K562 (cell line): Measurements from ENCODE around the gene SELENOI. TPM values are rescaled to one million over a fixed set of nuclear protein-coding genes. Genes with fewer than 3 reads are reported as not detected.

Source experiments
- FOXJ3 ChIP-seq: sonication (generic); formaldehyde crosslinking; IDR thresholded peaks from 2 replicates; pipeline ENCODE4 v1.4.0; 2020; ENCODE audit warnings: mild to moderate bottlenecking, missing genetic modification reagents
- GTF3C2 ChIP-seq: IDR thresholded peaks from 3 replicates; pipeline ENCODE4 v1.6.1; 2011; ENCODE audit warnings: borderline replicate concordance, mild to moderate bottlenecking, moderate library complexity; ENCODE audit not compliant: insufficient read length; ENCODE audit errors: extremely low read depth
- KAT2B ChIP-seq: IDR thresholded peaks from one replicate; pipeline ENCODE4 v1.6.1; 2012; ENCODE audit warnings: low read depth, mild to moderate bottlenecking, control low read depth, inconsistent platforms, low read length, moderate library complexity
- KHSRP ChIP-seq: fragments of 450-650 bp; IDR thresholded peaks from 2 replicates; pipeline ENCODE4 v1.6.1; 2017
- PTTG1 ChIP-seq: fragments of 450-650 bp; IDR thresholded peaks from 2 replicates; pipeline ENCODE4 v1.6.1; 2016; ENCODE audit warnings: low read depth, mild to moderate bottlenecking, missing genetic modification characterization, missing compliant biosample characterization
- RNF2 ChIP-seq: sonication (generic); IDR thresholded peaks from 2 replicates; pipeline ENCODE4 v1.6.1; 2016
- TAF7 ChIP-seq: fragments of 450-650 bp; IDR thresholded peaks from 2 replicates; pipeline ENCODE4 v1.6.1; 2016; ENCODE audit warnings: missing genetic modification characterization, missing compliant biosample characterization
- TFAP4 ChIP-seq: sonication (generic); formaldehyde crosslinking; IDR thresholded peaks from 2 replicates; pipeline ENCODE4 v1.8.0; 2022; ENCODE audit warnings: missing genetic modification reagents, mild to moderate bottlenecking, moderate library complexity, borderline replicate concordance
- YBX1 ChIP-seq: fragments of 450-650 bp; IDR thresholded peaks from 2 replicates; pipeline ENCODE4 v1.7.1; 2016; ENCODE audit warnings: mild to moderate bottlenecking
- ZBTB5 ChIP-seq: fragments of 450-650 bp; IDR thresholded peaks from 2 replicates; pipeline ENCODE4 v1.6.1; 2017; ENCODE audit warnings: antibody characterized with exemption
- ZFP91 ChIP-seq: sonication (generic); formaldehyde crosslinking; IDR thresholded peaks from 2 replicates; pipeline ENCODE4 v1.8.0; 2022; ENCODE audit warnings: mild to moderate bottlenecking, missing genetic modification reagents
- ZNF354B ChIP-seq: fragments of 250-450 bp; sonication (Bioruptor Pico); IDR thresholded peaks from 2 replicates; pipeline ENCODE4 v1.4.0; 2020
- ZNF384 ChIP-seq: IDR thresholded peaks from 2 replicates; pipeline ENCODE4 v1.6.1; 2012; ENCODE audit warnings: low read depth, low read length, improper control_type of control experiment
- ZNF395 ChIP-seq: fragments of 200-800 bp; sonication (Bioruptor generic); IDR thresholded peaks from 2 replicates; pipeline ENCODE4 v1.6.1; 2017; ENCODE audit warnings: missing genetic modification characterization, missing compliant biosample characterization
- ZNF583 ChIP-seq: fragments of 250-450 bp; sonication (Bioruptor Pico); IDR thresholded peaks from 2 replicates; pipeline ENCODE4 v1.4.0; 2020
- ZNF655 ChIP-seq: fragments of 250-450 bp; sonication (Bioruptor Pico); IDR thresholded peaks from 2 replicates; pipeline ENCODE4 v1.5.0; 2021
- ZNF77 ChIP-seq: fragments of 250-450 bp; sonication (Bioruptor Pico); IDR thresholded peaks from 2 replicates; pipeline ENCODE4 v1.5.0; 2020
- polyA plus RNA-seq, 8 experiments: library from polyadenylated mRNA; depleted of rRNA in 4 of 8; stranded (reverse) in 5 of 8; unstranded in 3 of 8; fragments of >200 nt; fragmentation: Nextera tagmentation in 2 of 8; fragmentation: Illumina TruSeq in 1 of 8; extraction: Ambion mirVana in 2 of 8; extraction: Trizol in 1 of 8; gene quantifications; 2 replicates each; pipeline versions ENCODE4 v1.2.1 to v1.2.3, GENCODE V29; 2011 to 2014; ENCODE audit warnings: inconsistent platforms in 1 of 8, missing spikeins in 1 of 8
- total RNA-seq, 7 experiments: library from RNA; depleted of rRNA in 6 of 7; stranded (reverse); fragments of >200 nt in 6 of 7; fragmentation: Illumina TruSeq in 2 of 7; extraction: Trizol in 2 of 7; gene quantifications; 2 replicates each; pipeline versions ENCODE4 v1.2.1 to v1.2.3, GENCODE V29; 2011 to 2021; ENCODE audit warnings: low replicate concordance in 1 of 7

The SELENOI gene
- total and polyA plus RNA-seq, 9 of the 15 experiments (the other 6 are each of a cell fraction or from before 2014, with no cell fraction given), result 9.6 to 46.9 (median 24.4) TPM

GRCh38 chr2:26355038-26355995, 9.4 kb downstream of the SELENOI start (continued):
- TF ChIP-seq FOXJ3 (CRISPR knock-in tag) (no peak), RNF2 (peak; percentile 48; the same call in 1 of the 2 replicates), GTF3C2 (no peak), ZNF77 (CRISPR knock-in tag) (no peak), TFAP4 (CRISPR knock-in tag) (peak; percentile 45; the same call in 1 of the 2 replicates), YBX1 (no peak), KHSRP (no peak), ZNF395 (no peak), ZNF655 (no peak), ZNF384 (peak; percentile 99), ZNF583 (no peak), ZBTB5 (no peak), KAT2B (no peak), PTTG1 (tag) (no peak), ZFP91 (no peak), TAF7 (tag) (no peak), ZNF354B (CRISPR knock-in tag) (no peak)
